H4 (cell line): ENCODE measurements around the gene BAG1. TPM values are rescaled to one million over a fixed set of nuclear protein-coding genes. Genes with fewer than 3 reads are reported as not detected.

Experiments
- DNase-seq: peaks from one replicate; pipeline ENCODE4 v3.0.0-alpha.2; 2015; ENCODE audit warnings: low spot score
- total RNA-seq: library from RNA; depleted of rRNA; stranded (reverse); fragments of >200 nt; shearing (Covaris generic); gene quantifications from 2 replicates; pipeline ENCODE4 v1.2.3, GENCODE V29; 2014

BAG1 gene
- total RNA-seq, 1 experiment from 2014 or later, result 67.4 TPM

DNA sequence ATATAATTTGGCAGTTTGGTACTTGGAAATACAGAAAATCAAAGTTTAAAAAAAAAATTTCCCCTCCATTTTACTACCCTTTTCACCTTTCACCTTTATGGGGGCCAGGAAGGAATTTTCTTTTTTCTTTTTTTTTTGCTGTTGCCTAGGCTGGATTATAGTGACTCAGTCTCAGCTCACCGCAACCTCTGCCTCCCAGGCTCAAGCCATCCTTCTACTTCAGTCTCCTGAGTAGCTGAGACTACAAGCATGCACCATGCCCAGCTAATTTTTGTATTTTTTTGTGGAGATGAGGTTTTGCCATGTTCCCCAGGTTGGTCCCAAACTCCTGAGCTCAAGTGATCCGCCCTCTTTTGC lies 9.4 kb upstream of the BAG1 start:
- DNase-seq, result no peak

DNA sequence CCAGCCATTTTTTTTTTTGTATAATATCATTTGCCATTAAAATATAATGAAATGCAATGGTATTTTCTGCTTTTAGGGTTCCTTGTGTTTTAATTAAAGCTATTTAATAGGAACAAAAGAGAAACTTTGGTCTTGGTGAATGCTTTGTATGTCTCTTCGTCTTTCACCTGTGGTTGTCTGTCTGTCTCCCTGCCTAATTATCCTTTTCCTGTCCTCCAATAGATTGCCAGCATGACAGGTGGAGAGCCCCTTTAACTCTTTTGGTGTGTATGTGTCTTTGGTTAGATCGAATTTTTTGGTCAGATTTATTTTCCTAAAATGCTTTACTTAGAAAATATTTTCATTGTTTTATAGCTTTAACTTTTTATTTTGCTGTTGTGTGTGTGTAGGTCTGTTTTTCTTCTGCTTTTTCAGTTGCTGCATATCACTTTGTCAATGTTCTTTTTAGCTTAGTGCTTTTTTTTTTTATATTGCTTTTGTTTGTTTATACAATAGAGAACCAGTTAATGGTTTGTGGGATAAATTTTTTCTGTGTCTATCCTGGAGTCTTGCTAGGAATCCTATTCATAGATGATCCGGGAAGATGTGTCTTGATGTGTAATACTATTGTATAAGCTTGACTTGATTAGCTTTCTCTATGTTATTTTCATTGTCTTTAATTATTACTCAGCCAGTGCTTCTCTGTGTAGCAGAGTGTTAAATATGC lies 8.9 kb upstream of the BAG1 start:
- DNase-seq, result no peak

DNA sequence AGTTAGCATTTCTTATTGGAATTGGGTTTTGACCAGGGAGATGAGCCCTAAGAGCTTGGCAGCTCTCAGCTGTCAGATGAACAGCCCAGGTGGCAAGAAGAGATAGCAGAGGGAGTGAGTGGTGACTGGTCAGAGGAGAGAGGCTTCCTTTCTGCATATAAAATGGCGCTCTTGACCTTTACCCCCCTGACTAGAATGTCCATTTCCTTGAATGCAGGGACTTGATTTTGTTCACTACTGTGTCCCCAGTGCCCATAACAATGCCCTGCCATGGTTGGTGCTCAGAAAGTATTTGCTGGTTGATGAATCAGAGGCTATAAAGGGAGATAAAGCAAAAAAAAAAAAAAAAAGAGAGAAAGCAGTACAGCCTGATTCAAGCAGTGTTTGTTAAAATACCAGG lies 7.6 kb upstream of the BAG1 start:
- no peak for DNase-seq

DNA sequence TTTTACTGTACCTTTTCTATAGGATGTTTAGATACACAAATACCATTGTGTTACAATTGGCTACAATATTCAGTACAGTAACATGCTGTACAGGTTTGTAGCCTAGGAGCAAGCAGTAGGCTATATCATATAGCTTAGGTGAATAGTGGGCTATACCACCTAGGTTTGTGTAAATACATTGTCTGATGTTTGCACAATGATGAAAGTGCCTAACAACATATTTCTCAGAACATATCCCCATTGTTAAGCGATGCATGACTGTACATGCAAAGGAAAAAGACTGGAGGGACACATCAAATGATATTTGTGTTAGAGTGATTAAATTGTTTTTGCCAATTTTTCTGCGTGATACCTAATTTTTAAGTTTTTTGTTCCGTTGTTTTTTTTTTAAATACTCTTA lies 5.6 kb upstream of the BAG1 start:
- DNase-seq, result no peak

DNA sequence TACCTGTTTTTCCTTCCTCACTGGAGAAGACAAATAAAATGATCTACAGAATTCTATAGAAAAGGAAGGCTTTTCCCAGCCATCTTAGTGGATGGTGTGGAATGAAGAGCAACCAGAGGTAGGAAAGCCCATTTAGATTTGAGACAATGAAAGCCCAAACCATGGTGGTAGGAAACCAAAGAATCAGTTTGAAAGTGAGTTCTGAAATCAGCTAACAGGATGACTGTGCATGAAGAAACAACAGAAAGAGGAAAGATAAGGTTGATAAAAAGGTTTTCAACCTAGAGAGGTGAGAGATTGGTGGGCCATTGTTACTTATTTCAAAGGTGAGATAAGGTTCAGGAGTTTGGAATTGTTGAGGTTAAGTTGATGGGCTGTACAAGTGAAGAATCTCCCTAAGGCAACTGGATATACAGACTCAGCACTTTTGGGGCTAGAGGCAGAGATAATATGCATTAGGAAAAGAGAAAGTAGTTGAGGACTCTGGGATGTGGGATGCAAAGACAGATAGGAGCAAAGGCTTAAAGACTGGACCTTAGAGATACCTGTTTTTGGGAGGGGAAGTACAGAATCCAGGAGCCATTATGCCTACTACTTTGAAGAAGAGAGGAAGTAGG lies 2.8 kb upstream of the BAG1 start:
- DNase-seq, result no peak

DNA sequence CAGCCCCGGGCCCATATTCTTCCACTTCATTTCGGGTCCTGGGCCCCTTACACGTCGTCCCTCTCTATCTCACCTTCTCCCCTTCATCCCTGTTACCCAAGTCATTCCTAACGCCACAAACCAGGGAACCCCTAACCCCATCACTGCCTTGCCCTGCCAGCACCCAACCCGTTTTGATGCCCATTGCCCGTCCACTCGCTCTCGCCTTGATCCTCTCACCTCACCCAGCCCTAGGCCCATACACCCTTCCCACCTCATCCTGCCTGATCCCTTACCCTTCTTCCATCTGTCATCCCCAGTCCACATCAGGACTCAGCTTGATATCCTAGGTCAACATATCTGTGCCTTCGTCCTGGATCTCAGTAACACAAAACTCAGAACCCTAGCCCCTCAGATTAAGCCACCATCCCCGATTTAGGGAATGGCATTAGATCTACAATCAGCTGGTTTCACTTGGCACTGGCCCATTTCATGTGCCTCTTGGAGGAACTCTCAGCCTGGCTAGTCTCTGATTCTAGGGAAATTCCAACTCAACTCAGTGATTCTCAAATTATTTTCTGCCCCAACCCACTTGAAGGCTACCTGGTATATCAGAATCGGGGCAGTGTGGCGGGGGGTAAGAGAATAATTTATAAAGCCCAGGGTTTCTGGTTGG lies 830 bp upstream of the BAG1 start:
- DNase-seq, result no peak

DNA sequence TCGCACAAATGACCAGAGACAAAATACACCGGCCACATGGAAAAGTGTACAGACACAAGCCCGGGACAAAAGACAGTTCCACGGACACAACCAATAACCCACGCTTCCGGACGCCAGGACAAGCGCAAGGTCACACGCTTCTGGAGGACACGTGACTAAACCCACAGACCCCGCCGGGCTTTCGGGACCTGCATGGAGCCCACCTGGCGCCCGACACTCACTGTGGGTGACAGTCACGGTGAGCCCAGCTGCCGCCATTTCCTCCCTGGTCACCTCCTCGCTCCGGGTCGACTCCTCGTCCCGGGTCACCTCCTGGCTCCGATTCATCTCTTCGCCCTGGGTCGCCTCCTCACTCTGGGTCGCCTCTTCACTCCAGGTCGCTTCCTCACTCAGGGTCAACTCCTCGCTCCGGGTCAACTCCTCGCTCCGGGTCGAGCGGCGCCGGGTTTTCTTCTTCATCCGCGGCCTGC lies 470 bp downstream of the BAG1 start:
- no peak for DNase-seq

DNA sequence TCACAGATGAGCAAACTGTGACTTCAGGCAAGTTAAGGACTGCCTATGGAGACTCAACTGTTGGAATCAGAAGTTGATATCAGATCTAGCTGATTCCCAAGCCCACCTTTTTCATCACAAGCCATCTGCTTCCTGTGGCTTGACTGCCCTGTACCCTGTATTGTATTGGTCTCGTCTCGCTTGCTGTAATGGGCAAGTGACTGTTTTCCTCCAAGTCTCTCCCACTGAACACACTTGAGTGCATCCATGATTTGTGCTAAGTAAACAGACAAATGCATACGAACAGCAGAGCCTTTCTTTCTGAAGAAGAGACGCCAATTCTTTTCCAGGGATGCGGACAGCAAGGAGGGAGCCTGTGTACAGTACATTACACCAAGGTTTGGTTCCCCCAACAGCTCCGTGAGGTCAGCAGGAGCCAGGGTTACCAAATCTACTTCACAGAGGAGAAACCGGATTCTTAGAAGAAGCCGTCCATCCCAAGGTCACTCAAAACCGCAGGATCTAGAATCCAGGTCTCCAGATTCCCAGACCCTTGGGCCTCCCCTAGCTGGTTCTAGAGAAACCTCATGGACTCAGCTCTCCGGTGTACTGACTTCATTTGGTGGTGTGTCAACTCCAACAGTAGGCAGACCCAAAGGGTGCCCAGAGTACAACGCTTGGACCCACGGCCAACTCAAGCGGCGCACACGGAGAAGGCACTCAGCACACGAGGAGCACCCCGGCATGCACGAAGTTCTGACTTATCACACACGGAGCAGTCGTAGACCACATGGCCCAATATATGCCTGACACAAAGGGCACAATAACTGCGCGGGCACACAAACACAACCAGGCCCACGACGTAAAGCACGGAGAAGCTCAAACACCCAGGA lies 1.1 kb downstream of the BAG1 start:
- no peak for DNase-seq

DNA sequence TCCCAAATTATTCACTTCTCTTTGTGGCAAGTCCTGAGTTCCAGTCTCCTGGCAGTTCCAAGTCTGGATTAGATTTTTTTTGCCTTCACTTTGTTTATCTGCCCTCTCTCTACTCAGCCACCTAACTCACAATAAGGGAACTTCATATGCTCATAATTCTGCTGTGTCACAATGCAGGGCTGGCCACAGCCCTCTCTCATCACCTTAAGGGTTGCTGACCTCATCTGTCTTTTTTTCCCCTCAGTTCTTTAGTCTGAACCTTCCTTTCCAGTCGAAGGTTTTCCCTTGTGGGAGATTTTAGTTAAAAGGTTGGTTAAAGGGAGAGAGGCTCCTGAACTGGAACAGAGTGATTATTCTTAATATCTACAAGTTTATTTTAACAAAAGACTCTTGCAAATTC lies 4.1 kb downstream of the BAG1 start:
- no peak for DNase-seq

DNA sequence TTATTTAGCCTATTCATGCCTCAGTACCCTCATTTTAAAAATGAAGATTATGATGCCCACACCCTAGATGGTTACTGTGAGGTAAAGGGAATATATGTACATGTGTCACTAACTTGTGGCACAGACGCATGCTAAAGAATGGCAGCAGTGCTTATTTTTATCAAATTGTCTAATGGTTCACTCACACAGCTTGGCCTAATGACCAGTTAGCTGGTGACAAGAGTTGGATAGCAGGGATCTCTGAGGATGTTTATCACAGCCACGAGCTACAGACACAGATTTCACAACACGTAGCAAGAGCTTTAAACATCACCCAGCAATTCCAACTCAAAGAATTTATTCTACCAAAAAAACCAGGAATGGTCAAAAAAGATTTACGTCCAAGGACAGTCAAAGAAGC lies 7.2 kb downstream of the BAG1 start:
- no peak for DNase-seq

DNA sequence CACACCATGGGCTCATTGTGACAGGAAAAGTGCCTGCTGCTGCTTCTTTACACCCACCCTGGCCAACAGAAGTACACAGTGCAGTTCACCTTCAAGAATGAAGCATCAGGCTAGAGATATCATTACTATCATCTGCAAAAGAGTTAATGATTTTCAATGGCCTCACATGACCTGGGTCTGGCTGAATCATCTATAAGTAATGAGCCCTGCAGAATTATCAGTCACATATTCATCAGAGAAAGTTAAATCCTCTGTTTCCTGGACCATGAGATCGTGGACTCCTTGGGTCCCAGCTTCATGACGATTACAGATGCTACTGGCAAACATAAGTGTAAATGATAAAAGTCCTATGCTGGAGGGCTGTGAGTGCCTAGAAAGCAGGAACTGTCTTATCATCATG lies 8.3 kb downstream of the BAG1 start:
- DNase-seq, result no peak

DNA sequence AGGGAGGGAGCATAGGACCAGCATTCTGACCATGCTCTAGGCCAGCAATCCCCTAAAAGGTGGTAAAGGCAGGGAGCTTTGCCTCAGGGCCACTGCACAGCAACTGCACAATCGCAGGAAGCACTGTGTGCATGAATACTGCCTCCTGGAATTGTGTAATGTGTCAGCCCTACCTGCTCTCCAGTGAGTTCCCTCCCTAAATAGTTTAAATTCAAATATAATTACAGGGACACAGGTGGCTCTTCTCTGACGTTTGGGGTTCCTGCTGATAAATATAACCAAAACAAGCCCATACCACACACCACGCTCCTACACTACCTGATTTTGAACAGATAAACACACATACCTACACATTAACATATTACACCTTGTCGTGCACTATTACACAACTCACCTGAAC lies 9.0 kb downstream of the BAG1 start:
- DNase-seq, result no peak

DNA sequence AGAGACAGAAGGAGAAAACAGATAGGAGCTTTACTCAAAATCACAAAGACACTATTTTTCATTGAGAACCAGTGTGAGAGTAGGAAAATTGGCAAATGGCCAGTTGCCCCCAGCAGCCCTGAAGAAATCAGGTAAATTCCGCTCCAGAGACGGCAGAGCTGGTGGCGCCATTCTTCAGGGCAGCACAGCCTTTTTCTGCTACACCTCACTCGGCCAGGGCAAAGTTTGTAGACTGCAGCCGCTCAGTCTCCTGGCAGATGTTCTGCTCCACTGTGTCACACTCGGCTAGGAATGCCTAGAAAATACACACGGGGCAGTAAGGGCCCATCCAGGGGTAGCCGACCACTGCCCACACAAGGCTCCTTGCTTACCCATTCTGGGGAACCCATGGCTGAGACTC lies 9.5 kb downstream of the BAG1 start:
- no peak for DNase-seq

DNA sequence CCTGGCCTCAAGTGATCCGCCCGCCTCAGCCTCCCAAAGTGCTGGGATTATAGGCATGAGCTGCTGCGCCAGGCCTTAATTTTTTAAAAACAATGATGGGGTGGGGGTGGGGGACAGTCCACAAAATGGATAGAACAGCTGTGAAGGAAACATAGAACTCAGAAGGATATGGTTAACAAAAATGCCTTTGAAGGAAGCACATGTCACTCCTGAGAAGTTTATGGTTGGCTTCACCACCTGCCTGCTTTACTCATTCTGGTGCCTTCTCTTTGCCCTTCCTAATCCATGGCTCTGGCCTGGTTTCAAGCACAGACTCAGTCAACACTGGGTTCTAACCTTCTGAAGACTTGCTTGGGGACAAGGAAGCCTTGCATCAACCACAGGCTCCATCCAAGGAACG lies 10.3 kb downstream of the BAG1 start:
- DNase-seq, result no peak

DNA sequence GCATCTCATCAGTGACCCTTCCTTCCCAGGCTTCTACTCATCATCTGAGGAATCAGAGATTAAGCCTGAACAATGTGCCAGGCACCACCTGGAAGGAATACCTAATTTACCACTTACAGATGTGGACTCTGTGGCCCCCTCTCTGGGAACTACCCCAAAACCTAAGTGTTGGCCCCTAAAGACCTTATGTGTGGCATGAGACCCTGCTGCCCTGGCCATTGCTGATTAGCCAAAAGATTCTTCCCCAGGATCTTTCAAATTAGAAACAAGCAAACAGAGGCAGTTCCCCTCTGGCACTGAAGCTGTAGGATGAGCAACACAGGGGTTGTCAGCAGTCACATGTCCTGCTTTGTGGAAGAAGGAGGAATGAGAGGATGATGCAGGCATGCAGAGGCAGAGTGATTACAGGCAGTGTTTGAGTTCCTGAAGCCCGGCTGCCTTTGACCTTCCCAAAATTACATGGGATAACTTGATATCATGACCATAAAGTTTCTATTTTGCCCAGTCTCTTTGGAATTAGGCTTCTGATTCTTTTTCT lies 14.0 kb downstream of the BAG1 start:
- DNase-seq, result no peak

DNA sequence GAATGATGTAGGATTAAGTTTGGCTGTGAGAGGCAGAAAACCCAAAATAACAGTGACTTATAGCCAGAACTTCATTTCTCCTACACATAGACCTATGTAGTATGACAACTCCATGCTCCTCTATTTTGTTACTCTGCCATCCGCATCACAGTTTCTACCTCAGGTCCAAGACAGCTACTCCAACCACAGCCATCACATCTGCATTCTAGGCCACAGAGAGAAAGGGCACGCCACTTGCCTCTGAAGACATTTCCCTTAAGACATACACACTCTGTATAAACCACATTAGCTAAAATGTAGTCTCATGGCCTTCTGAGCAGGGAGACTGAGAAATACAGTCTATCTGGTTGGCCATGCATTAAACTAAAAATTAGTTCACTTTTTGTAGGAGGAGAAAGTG lies 14.5 kb downstream of the BAG1 start:
- DNase-seq, result no peak

DNA sequence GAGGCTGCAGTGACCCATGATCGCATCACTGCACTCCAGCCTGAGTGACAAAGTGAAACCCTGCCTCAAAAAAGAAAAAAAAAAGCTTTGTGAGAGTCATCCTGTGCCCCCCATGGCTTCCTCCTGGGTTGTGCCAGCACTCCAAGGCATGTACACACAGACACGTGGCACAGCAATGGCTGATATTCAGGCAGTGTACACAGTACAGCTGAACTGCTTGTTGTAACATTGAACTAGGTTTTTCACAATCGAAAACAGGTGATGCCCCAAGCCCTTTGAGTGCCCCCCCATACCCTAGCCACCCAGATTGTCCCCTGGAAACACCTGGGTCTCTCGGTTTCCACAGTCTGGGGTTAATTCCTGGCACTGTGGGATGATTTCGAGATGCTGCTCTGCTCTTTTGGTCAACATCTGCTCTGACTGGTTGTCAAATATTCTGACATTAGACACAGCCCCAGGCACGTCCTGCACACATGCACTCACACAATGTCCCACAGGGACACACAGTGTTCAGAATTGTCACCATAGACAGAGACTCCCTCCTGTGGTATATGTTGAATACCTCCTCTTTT lies 15.3 kb downstream of the BAG1 start:
- no peak for DNase-seq

DNA sequence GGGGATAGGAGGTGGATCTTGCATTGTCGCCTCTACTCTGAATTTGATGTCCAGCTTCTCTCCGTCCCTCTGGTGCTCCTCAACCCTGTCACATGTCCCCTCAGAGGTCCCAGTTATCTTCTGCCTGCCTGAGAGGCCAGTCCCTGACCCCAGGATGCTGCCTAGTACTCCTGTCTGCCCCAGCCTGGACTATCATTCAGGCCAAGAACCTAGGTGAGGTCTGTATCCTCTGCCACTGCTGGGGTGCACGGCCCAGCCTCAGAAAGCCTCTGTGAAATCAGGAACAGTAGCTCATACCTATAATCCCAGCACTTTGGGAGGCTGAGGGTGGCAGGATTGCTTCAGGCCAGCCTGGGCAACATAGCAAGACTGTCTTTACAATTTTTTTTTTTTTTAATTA lies 15.9 kb downstream of the BAG1 start:
- no peak for DNase-seq

DNA sequence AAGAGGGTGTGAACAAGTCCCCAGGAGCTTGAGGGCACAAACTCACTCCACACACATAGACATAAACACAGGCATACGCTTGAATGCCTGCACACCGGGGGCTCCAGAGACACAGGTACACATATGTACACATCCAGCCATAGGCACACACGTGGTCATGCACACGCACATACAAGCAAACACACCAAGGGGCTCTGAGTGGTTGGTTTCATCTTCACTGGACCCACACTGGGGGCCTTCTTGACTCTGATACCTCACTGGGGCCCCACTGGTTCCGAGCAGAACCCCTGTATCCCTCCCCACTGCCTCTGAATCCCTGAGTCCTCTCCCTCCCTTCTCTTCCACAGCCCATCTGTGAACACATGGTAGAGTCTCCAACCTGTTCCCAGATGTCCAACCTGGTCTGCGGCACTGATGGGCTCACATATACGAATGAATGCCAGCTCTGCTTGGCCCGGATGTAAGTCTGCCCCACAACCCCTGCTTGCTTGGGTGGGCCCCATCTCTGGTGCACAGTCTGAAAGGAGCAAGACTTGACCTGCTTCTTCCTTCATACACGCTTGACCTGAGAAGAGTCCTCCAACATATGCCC lies 18.1 kb downstream of the BAG1 start:
- no peak for DNase-seq

DNA sequence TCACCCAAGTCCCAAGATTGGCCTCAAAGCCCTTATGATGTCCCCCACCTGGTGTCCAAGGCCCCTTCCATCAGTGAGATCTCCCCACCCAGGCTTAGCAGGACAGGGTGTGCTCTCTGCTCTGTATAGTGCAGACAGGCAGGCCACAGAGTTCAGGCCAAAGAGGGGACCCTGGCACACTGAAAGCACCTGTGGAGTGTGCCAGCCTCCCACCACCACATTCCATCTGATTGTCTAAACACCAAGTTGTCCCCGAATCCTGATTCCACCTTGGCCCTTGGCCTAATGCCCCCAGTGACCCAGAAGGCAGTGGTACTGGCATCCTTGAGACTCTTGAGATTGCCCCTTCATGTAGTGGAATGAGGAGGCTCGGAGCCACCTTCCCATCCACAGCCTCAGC lies 19.2 kb downstream of the BAG1 start:
- no peak for DNase-seq

DNA sequence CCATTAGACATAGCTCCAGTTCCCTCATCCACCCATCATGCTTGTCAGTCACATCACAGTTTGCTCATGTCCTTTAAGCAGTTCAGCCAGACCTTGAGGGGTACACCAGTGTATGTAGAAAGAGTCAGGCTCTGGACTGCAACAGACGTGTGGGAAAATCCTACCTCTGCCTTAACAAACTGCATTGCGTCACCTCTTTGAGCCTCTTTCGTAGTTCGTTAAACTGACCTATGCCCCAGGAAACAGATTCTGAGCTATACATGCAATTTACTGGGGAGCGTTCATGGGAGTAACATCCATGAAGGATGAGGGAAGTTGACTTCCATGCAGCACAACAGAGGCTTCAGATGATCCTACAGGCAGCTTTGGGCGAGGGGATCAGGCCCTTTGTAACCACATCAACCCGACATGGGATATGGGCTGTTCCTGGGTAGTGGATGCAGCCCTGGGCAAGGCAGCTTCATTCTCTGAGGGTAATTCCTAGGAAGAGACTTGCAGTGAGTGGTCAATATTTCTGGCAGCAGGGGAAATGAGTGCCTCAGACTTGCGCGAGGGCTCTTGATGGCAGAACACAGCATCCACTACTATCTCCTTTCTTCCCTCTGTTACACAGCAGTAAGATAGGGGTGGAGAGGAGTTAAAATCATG lies 20.2 kb downstream of the BAG1 start:
- DNase-seq, result no peak
